ENCODE data around the gene KRT86. TPM values are rescaled to one million over a fixed set of nuclear protein-coding genes. Genes with fewer than 3 reads are reported as not detected.

Gene KRT86
- total RNA-seq (under 1 TPM; 0.10 to 0.11 TPM), polyA plus RNA-seq (ENCODE audit: insufficient read length in 2 of 2) (under 1 TPM; 0.65 to 0.73 TPM)
- long read RNA-seq, donor 1: 0 reads
- long read RNA-seq, donor 2: 0 reads
- long read RNA-seq, donor 3: 0 reads
- long read RNA-seq, donor 4: 0 reads

- Histone ChIP-seq H3K4me3 (ENCODE audit: low read depth, low read length) (no peak within 1 kb of the TSS), H3K9me3 (ENCODE audit: control insufficient read depth, insufficient read depth, low read length) (no peaks in the 10 kb centered on the region), H3K27ac (ENCODE audit: low read depth, low read length) (no peak within 1 kb of the TSS), H3K27me3 (ENCODE audit: control insufficient read depth, insufficient read depth, low read length) (no peaks in the 10 kb centered on the region), H3K36me3 (ENCODE audit: control insufficient read depth, insufficient read depth, low read length) (no peaks in the 10 kb centered on the region), H3K4me1 (ENCODE audit: control insufficient read depth, insufficient read depth, low read length) (no peaks in the 10 kb centered on the region)
- 45% methylated on average over 3 of the region's 3 CpGs for WGBS (ENCODE audit: insufficient coverage)
- DNase-seq (ENCODE audit: low read depth in 4 of 6, low spot score in 6 of 6): no peak
Measured at GRCh38 chr12:52274521-52275120, at the start of gene KRT86. KRT86 (plus strand) TSS chr12:52274645; CDS start chr12:52301917, 27,272 bp downstream.

GRCh38 chr12:52225752-52226151, 48.7 kb upstream of the KRT86 start:
- DNase-seq (ENCODE audit: low read depth in 4 of 6, low spot score in 6 of 6): no peak
- Histone ChIP-seq H3K4me1 (ENCODE audit: control insufficient read depth, insufficient read depth, low read length) (no peaks in the 10 kb centered on the region), H3K9me3 (ENCODE audit: control insufficient read depth, insufficient read depth, low read length) (no peaks in the 10 kb centered on the region), H3K27ac (ENCODE audit: low read depth, low read length) (no peak overlapping the region), H3K27me3 (ENCODE audit: control insufficient read depth, insufficient read depth, low read length) (peaks cover 12% of the 10 kb centered on the region), H3K36me3 (ENCODE audit: control insufficient read depth, insufficient read depth, low read length) (no peaks in the 10 kb centered on the region), H3K4me3 (ENCODE audit: low read depth, low read length) (no peak overlapping the region)
- 100% methylated on average over 1 of the region's 4 CpGs for WGBS (ENCODE audit: insufficient coverage)

- no peaks in the 10 kb centered on the region for H3K4me1 ChIP-seq (ENCODE audit: control insufficient read depth, insufficient read depth, low read length)
- H3K27me3 ChIP-seq (ENCODE audit: control insufficient read depth, insufficient read depth, low read length): peaks cover 19% of the 10 kb centered on the region
- no peaks in the 10 kb centered on the region for H3K9me3 ChIP-seq (ENCODE audit: control insufficient read depth, insufficient read depth, low read length)
- H3K4me3 ChIP-seq (ENCODE audit: low read depth, low read length): no peak overlapping the region
- DNase-seq (ENCODE audit: low read depth in 4 of 6, low spot score in 6 of 6): no peak
- whole genome bisulfite sequencing (ENCODE audit: insufficient coverage): 88% methylated on average over 3 of the region's 4 CpGs
- no peaks in the 10 kb centered on the region for H3K36me3 ChIP-seq (ENCODE audit: control insufficient read depth, insufficient read depth, low read length)
- H3K27ac ChIP-seq (ENCODE audit: low read depth, low read length): no peak overlapping the region
Measured at GRCh38 chr12:52226446-52226845, 48.0 kb upstream of the KRT86 start.

GRCh38 chr12:52227606-52228166, 46.8 kb upstream of the KRT86 start:
- WGBS (ENCODE audit: insufficient coverage): 61% methylated on average over 3 of the region's 5 CpGs
- no peak for DNase-seq (ENCODE audit: low read depth in 4 of 6, low spot score in 6 of 6)
- Histone ChIP-seq H3K9me3 (ENCODE audit: control insufficient read depth, insufficient read depth, low read length) (no peaks in the 10 kb centered on the region), H3K27ac (ENCODE audit: low read depth, low read length) (no peak overlapping the region), H3K4me1 (ENCODE audit: control insufficient read depth, insufficient read depth, low read length) (peaks cover 7% of the 10 kb centered on the region), H3K4me3 (ENCODE audit: low read depth, low read length) (no peak overlapping the region), H3K36me3 (ENCODE audit: control insufficient read depth, insufficient read depth, low read length) (no peaks in the 10 kb centered on the region), H3K27me3 (ENCODE audit: control insufficient read depth, insufficient read depth, low read length) (peaks cover 24% of the 10 kb centered on the region)

- WGBS (ENCODE audit: insufficient coverage): 64% methylated on average over 2 of the region's 3 CpGs
- Histone ChIP-seq H3K36me3 (ENCODE audit: control insufficient read depth, insufficient read depth, low read length) (no peaks in the 10 kb centered on the region), H3K4me3 (ENCODE audit: low read depth, low read length) (no peak overlapping the region), H3K27me3 (ENCODE audit: control insufficient read depth, insufficient read depth, low read length) (peaks cover 31% of the 10 kb centered on the region), H3K9me3 (ENCODE audit: control insufficient read depth, insufficient read depth, low read length) (no peaks in the 10 kb centered on the region), H3K4me1 (ENCODE audit: control insufficient read depth, insufficient read depth, low read length) (peaks cover 12% of the 10 kb centered on the region), H3K27ac (ENCODE audit: low read depth, low read length) (no peak overlapping the region)
- no peak for DNase-seq (ENCODE audit: low read depth in 4 of 6, low spot score in 6 of 6)
Measured at GRCh38 chr12:52228366-52228765, 46.1 kb upstream of the KRT86 start.

GRCh38 chr12:52228931-52229330, 45.5 kb upstream of the KRT86 start:
- no peak for DNase-seq (ENCODE audit: low read depth in 4 of 6, low spot score in 6 of 6)
- WGBS (ENCODE audit: insufficient coverage): 98% methylated on average over 6 of the region's 6 CpGs
- Histone ChIP-seq H3K4me3 (ENCODE audit: low read depth, low read length) (no peak overlapping the region), H3K27ac (ENCODE audit: low read depth, low read length) (no peak overlapping the region), H3K9me3 (ENCODE audit: control insufficient read depth, insufficient read depth, low read length) (no peaks in the 10 kb centered on the region), H3K36me3 (ENCODE audit: control insufficient read depth, insufficient read depth, low read length) (no peaks in the 10 kb centered on the region), H3K27me3 (ENCODE audit: control insufficient read depth, insufficient read depth, low read length) (peaks cover 36% of the 10 kb centered on the region), H3K4me1 (ENCODE audit: control insufficient read depth, insufficient read depth, low read length) (peaks cover 16% of the 10 kb centered on the region)

GRCh38 chr12:52229836-52230343, 44.6 kb upstream of the KRT86 start:
- DNase-seq (ENCODE audit: low read depth in 4 of 6, low spot score in 6 of 6): no peak

GRCh38 chr12:52230364-52231281, 43.8 kb upstream of the KRT86 start:
- peaks cover 16% of the 10 kb centered on the region for H3K4me1 ChIP-seq (ENCODE audit: control insufficient read depth, insufficient read depth, low read length)
- no peaks in the 10 kb centered on the region for H3K9me3 ChIP-seq (ENCODE audit: control insufficient read depth, insufficient read depth, low read length)
- no peak overlapping the region for H3K4me3 ChIP-seq (ENCODE audit: low read depth, low read length)
- H3K27me3 ChIP-seq (ENCODE audit: control insufficient read depth, insufficient read depth, low read length): peaks cover 46% of the 10 kb centered on the region
- H3K36me3 ChIP-seq (ENCODE audit: control insufficient read depth, insufficient read depth, low read length): no peaks in the 10 kb centered on the region
- H3K27ac ChIP-seq (ENCODE audit: low read depth, low read length): no peak overlapping the region
- no peak for DNase-seq (ENCODE audit: low read depth in 4 of 6, low spot score in 6 of 6)
- WGBS (ENCODE audit: insufficient coverage): 74% methylated on average over 6 of the region's 8 CpGs

More at GRCh38 chr12:52229836-52230343, 44.6 kb upstream of the KRT86 start:
- peaks cover 16% of the 10 kb centered on the region for H3K4me1 ChIP-seq (ENCODE audit: control insufficient read depth, insufficient read depth, low read length)
- H3K27ac ChIP-seq (ENCODE audit: low read depth, low read length): no peak overlapping the region
- peaks cover 46% of the 10 kb centered on the region for H3K27me3 ChIP-seq (ENCODE audit: control insufficient read depth, insufficient read depth, low read length)
- H3K9me3 ChIP-seq (ENCODE audit: control insufficient read depth, insufficient read depth, low read length): no peaks in the 10 kb centered on the region
- WGBS (ENCODE audit: insufficient coverage): 74% methylated on average over 2 of the region's 2 CpGs
- no peak overlapping the region for H3K4me3 ChIP-seq (ENCODE audit: low read depth, low read length)
- no peaks in the 10 kb centered on the region for H3K36me3 ChIP-seq (ENCODE audit: control insufficient read depth, insufficient read depth, low read length)

GRCh38 chr12:52231305-52232202, 42.9 kb upstream of the KRT86 start:
- H3K27ac ChIP-seq (ENCODE audit: low read depth, low read length): no peak overlapping the region
- WGBS (ENCODE audit: insufficient coverage): 68% methylated on average over 14 of the region's 16 CpGs

More at GRCh38 chr12:52231305-52232202, 42.9 kb upstream of the KRT86 start:
- H3K4me3 ChIP-seq (ENCODE audit: low read depth, low read length): no peak overlapping the region
- no peak for DNase-seq (ENCODE audit: low read depth in 4 of 6, low spot score in 6 of 6)
- H3K4me1 ChIP-seq (ENCODE audit: control insufficient read depth, insufficient read depth, low read length): peaks cover 16% of the 10 kb centered on the region
- H3K27me3 ChIP-seq (ENCODE audit: control insufficient read depth, insufficient read depth, low read length): peaks cover 46% of the 10 kb centered on the region
- no peaks in the 10 kb centered on the region for H3K36me3 ChIP-seq (ENCODE audit: control insufficient read depth, insufficient read depth, low read length)
- H3K9me3 ChIP-seq (ENCODE audit: control insufficient read depth, insufficient read depth, low read length): no peaks in the 10 kb centered on the region
